HL-60 (cell line): ENCODE results near the gene COLEC12.

Source experiments
- CTCF ChIP-seq: IDR thresholded peaks from one replicate; pipeline ENCODE4 v1.5.1; 2011; ENCODE audit warnings: low read length, control low read depth, inconsistent platforms; ENCODE audit not compliant: insufficient read depth
- GABPA ChIP-seq: IDR thresholded peaks from 2 replicates; pipeline ENCODE4 v1.6.1; 2012; ENCODE audit warnings: low read depth
- POLR2AphosphoS5 ChIP-seq: IDR thresholded peaks from 2 replicates; pipeline ENCODE4 v1.6.1; 2012; ENCODE audit warnings: low read depth
- REST ChIP-seq: IDR thresholded peaks from 2 replicates; pipeline ENCODE4 v1.6.1; 2012; ENCODE audit warnings: low read depth; ENCODE audit not compliant: insufficient replicate concordance

- TF ChIP-seq CTCF (no peak), GABPA (no peak), POLR2AphosphoS5 (no peak), REST (no peak)
These were observed 71.5 kb downstream of the COLEC12 start for GRCh38 chr18:429030-429429.
